ENCODE data around the gene SIPA1.

SIPA1 gene

GRCh38 chr11:65610404-65610803, 27.5 kb upstream of the SIPA1 start:
- WGBS, result 61% methylated on average over 5 of the region's 6 CpGs
- H3K79me1 ChIP-seq (replicated peaks; ENCODE audit: low read length, poor library complexity, severe bottlenecking), result peaks cover 27% of the 10 kb centered on the region

GRCh38 chr11:65611028-65611757, 26.7 kb upstream of the SIPA1 start:
- Histone ChIP-seq H3K4ac (ENCODE audit: low read depth in 1 of 2, low read length in 2 of 2) (peak overlapping the region; percentile 24 to 68), H4K8ac (ENCODE audit: low read length) (peak overlapping the region; percentile 12), H2BK15ac (ENCODE audit: low read depth, poor library complexity, severe bottlenecking) (peak overlapping the region; percentile 55), H3K4me1 (ENCODE audit: control insufficient read depth, insufficient read depth, low read depth, low read length) (peaks cover 51% of the 10 kb centered on the region), H3K27me3 (ENCODE audit: control insufficient read depth in 1 of 2, insufficient read depth in 1 of 2, low read length in 2 of 2) (no peaks in the 10 kb centered on the region), H3K79me1 (replicated peaks; ENCODE audit: low read length, poor library complexity, severe bottlenecking) (peaks cover 21% of the 10 kb centered on the region), H2AK5ac (ENCODE audit: low read length, severe bottlenecking) (peak overlapping the region; percentile 75), H3K18ac (ENCODE audit: low read depth in 1 of 2, low read length in 2 of 2) (peak overlapping the region; percentile 46 to 56), H2BK120ac (ENCODE audit: low read depth, low read length) (no peak overlapping the region), H3K4me3 (ENCODE audit: insufficient read depth in 1 of 2, low read depth in 1 of 2, low read length in 2 of 2) (peak overlapping the region; percentile 38 to 96), H4K91ac (ENCODE audit: low read length) (peak overlapping the region; percentile 55), H3K23ac (ENCODE audit: low read length in 2 of 2) (peak overlapping the region in 1 of 2 experiments; percentile 53), H2AFZ (ENCODE audit: low read depth, low read length) (no peak overlapping the region), H3K27ac (ENCODE audit: low read length, poor library complexity, severe bottlenecking) (peak overlapping the region; percentile 81), H3K4me2 (ENCODE audit: low read length, poor library complexity, severe bottlenecking) (peak overlapping the region; percentile 67), H2BK12ac (ENCODE audit: low read length in 2 of 2) (no peak overlapping the region), H2BK5ac (ENCODE audit: low read depth, low read length, poor library complexity, severe bottlenecking) (no peak overlapping the region), H3K9ac (ENCODE audit: low read length) (peak overlapping the region; percentile 50), H3K36me3 (ENCODE audit: control insufficient read depth in 1 of 2, insufficient read depth in 2 of 2, low read depth in 1 of 2, low read length in 2 of 2) (peaks cover 24 to 58% of the 10 kb centered on the region in 2 experiments), H3K9me3 (ENCODE audit: control insufficient read depth, low read length) (no peaks in the 10 kb centered on the region), H3K14ac (ENCODE audit: low read length in 2 of 2) (peak overlapping the region in 1 of 2 experiments; percentile 79)
- DNase-seq, result no peak
- WGBS, result 41% methylated on average over 6 of the region's 10 CpGs

More at GRCh38 chr11:65610404-65610803, 27.5 kb upstream of the SIPA1 start:
- no peak overlapping the region for H3K23ac ChIP-seq (ENCODE audit: low read length in 2 of 2)
- H4K91ac ChIP-seq (ENCODE audit: low read length), result no peak overlapping the region
- DNase-seq, result no peak
- H3K27ac ChIP-seq (ENCODE audit: low read length, poor library complexity, severe bottlenecking), result no peak overlapping the region
- H3K9me3 ChIP-seq (ENCODE audit: control insufficient read depth, low read length), result no peaks in the 10 kb centered on the region
- no peak overlapping the region for H2AFZ ChIP-seq (ENCODE audit: low read depth, low read length)
- H3K18ac ChIP-seq (ENCODE audit: low read depth in 1 of 2, low read length in 2 of 2), result no peak overlapping the region
- peaks cover 56% of the 10 kb centered on the region for H3K4me1 ChIP-seq (ENCODE audit: control insufficient read depth, insufficient read depth, low read depth, low read length)
- peaks cover 31 to 65% of the 10 kb centered on the region in 2 experiments for H3K36me3 ChIP-seq (ENCODE audit: control insufficient read depth in 1 of 2, insufficient read depth in 2 of 2, low read depth in 1 of 2, low read length in 2 of 2)
- peak overlapping the region; percentile 75 for H2AK5ac ChIP-seq (ENCODE audit: low read length, severe bottlenecking)
- H3K14ac ChIP-seq (ENCODE audit: low read length in 2 of 2), result no peak overlapping the region
- H3K27me3 ChIP-seq (ENCODE audit: control insufficient read depth in 1 of 2, insufficient read depth in 1 of 2, low read length in 2 of 2), result no peaks in the 10 kb centered on the region
- peak overlapping the region in 1 of 2 experiments; percentile 16 for H3K4ac ChIP-seq (ENCODE audit: low read depth in 1 of 2, low read length in 2 of 2)
- peak overlapping the region; percentile 38 for H3K9ac ChIP-seq (ENCODE audit: low read length)
- H2BK15ac ChIP-seq (ENCODE audit: low read depth, poor library complexity, severe bottlenecking), result peak overlapping the region; percentile 55
- H4K8ac ChIP-seq (ENCODE audit: low read length), result no peak overlapping the region
- peak overlapping the region in 1 of 2 experiments; percentile 1 for H3K4me3 ChIP-seq (ENCODE audit: insufficient read depth in 1 of 2, low read depth in 1 of 2, low read length in 2 of 2)
- H2BK5ac ChIP-seq (ENCODE audit: low read depth, low read length, poor library complexity, severe bottlenecking), result no peak overlapping the region
- H2BK12ac ChIP-seq (ENCODE audit: low read length in 2 of 2), result no peak overlapping the region
- peak overlapping the region; percentile 33 for H3K4me2 ChIP-seq (ENCODE audit: low read length, poor library complexity, severe bottlenecking)
- H2BK120ac ChIP-seq (ENCODE audit: low read depth, low read length), result peak overlapping the region; percentile 8

DNA sequence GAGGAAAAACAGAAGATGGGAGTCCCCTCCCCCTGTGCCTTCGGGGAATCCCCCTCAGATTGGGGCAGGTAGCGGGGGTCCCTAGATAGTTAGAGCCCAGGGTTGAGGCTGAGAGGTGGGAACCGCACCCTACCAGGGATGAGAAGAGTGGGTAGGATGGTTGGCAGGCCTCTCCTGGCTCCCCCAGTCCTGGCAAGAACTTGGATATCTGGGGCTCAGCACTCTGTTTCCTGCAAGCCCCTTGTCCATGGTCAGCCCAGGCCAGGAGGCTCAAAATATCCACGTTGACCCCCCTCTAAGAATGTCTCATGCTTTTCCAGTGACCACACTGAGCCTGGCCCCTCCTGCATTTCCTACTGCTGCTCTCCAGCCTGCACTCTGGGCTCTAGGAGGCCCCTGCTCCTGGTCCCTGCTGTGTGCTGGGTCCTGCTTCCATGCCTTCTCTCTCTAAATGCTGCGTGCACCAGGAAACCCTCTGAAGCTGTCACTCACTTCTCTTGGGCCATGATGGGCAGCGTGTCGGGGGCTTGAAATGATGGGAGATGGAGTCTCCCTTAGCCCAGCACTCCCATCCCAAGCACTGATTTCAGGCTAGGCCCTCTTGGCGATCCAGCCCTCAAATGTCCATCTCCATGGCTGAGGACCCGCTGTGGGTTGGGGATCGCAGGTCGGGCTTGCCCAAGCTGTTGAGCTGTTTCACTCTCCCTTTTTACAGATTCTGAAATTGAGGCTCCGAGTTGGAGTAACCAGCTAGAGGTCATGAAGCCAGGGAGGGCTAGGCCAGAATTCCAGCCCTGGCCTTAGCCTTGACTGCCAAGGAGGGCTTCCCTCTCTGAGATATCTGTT, 25.9 kb upstream of the SIPA1 start:
- Histone ChIP-seq H3K9ac (ENCODE audit: low read length) (peak overlapping the region; percentile 50), H4K91ac (ENCODE audit: low read length) (peak overlapping the region; percentile 70), H3K4me2 (ENCODE audit: low read length, poor library complexity, severe bottlenecking) (peak overlapping the region; percentile 67), H2BK12ac (ENCODE audit: low read length in 2 of 2) (peak overlapping the region in 1 of 2 experiments; percentile 11), H3K27ac (ENCODE audit: low read length, poor library complexity, severe bottlenecking) (peak overlapping the region; percentile 81), H3K18ac (ENCODE audit: low read depth in 1 of 2, low read length in 2 of 2) (peak overlapping the region; percentile 40 to 46), H2BK120ac (ENCODE audit: low read depth, low read length) (peak overlapping the region; percentile 11), H2AK5ac (ENCODE audit: low read length, severe bottlenecking) (peak overlapping the region; percentile 50), H3K14ac (ENCODE audit: low read length in 2 of 2) (no peak overlapping the region), H3K23ac (ENCODE audit: low read length in 2 of 2) (peak overlapping the region in 1 of 2 experiments; percentile 46), H4K8ac (ENCODE audit: low read length) (peak overlapping the region; percentile 82), H3K4me1 (ENCODE audit: control insufficient read depth, insufficient read depth, low read depth, low read length) (peaks cover 51% of the 10 kb centered on the region), H3K36me3 (ENCODE audit: control insufficient read depth in 1 of 2, insufficient read depth in 2 of 2, low read depth in 1 of 2, low read length in 2 of 2) (peaks cover 26 to 51% of the 10 kb centered on the region in 2 experiments), H3K4me3 (ENCODE audit: insufficient read depth in 1 of 2, low read depth in 1 of 2, low read length in 2 of 2) (peak overlapping the region; percentile 38 to 96), H3K9me3 (ENCODE audit: control insufficient read depth, low read length) (no peaks in the 10 kb centered on the region), H3K4ac (ENCODE audit: low read depth in 1 of 2, low read length in 2 of 2) (peak overlapping the region; percentile 46 to 68), H2BK5ac (ENCODE audit: low read depth, low read length, poor library complexity, severe bottlenecking) (peak overlapping the region; percentile 48), H3K27me3 (ENCODE audit: control insufficient read depth in 1 of 2, insufficient read depth in 1 of 2, low read length in 2 of 2) (no peaks in the 10 kb centered on the region), H3K79me1 (replicated peaks; ENCODE audit: low read length, poor library complexity, severe bottlenecking) (peaks cover 16% of the 10 kb centered on the region), H2BK15ac (ENCODE audit: low read depth, poor library complexity, severe bottlenecking) (peak overlapping the region; percentile 9), H2AFZ (ENCODE audit: low read depth, low read length) (no peak overlapping the region)
- WGBS, result 71% methylated on average over 12 of the region's 12 CpGs
- DNase-seq, result peak; percentile 54
